HepG2 (cell line): Measurements from ENCODE around the gene DDAH2. TPM values are rescaled to one million over a fixed set of nuclear protein-coding genes. Genes with fewer than 3 reads are reported as not detected.

Source experiments
- ARID2 ChIP-seq: sonication (generic); formaldehyde crosslinking; IDR thresholded peaks from 2 replicates; pipeline ENCODE4 v1.8.1; 2022; ENCODE audit warnings: mild to moderate bottlenecking, missing genetic modification reagents, borderline replicate concordance
- GPN1 ChIP-seq: sonication (generic); formaldehyde crosslinking; IDR thresholded peaks from 2 replicates; pipeline ENCODE4 v1.5.1; 2020; ENCODE audit warnings: missing genetic modification reagents, borderline replicate concordance
- HDAC1 ChIP-seq: sonication (generic); formaldehyde crosslinking; IDR thresholded peaks from 2 replicates; pipeline ENCODE4 v1.5.1; 2020; ENCODE audit warnings: mild to moderate bottlenecking, missing genetic modification reagents
- JUN ChIP-seq: sonication (generic); formaldehyde crosslinking; IDR thresholded peaks from 2 replicates; pipeline ENCODE4 v1.4.0; 2020; ENCODE audit warnings: mild to moderate bottlenecking, missing genetic modification reagents
- KDM5B ChIP-seq: sonication (generic); formaldehyde crosslinking; IDR thresholded peaks from 2 replicates; pipeline ENCODE4 v1.4.0; 2020; ENCODE audit warnings: missing genetic modification reagents, mild to moderate bottlenecking, borderline replicate concordance
- MTA1 ChIP-seq: sonication (generic); formaldehyde crosslinking; IDR thresholded peaks from 2 replicates; pipeline ENCODE4 v1.4.0; 2020; ENCODE audit warnings: missing genetic modification reagents, mild to moderate bottlenecking, borderline replicate concordance
- MYNN ChIP-seq: sonication (generic); formaldehyde crosslinking; IDR thresholded peaks from 2 replicates; pipeline ENCODE4 v1.4.0; 2020; ENCODE audit warnings: mild to moderate bottlenecking, low read depth, missing genetic modification reagents
- NFE2L1 ChIP-seq: sonication (generic); formaldehyde crosslinking; IDR thresholded peaks from 2 replicates; pipeline ENCODE4 v1.4.0; 2020; ENCODE audit warnings: missing genetic modification reagents, mild to moderate bottlenecking, borderline replicate concordance
- PPARG ChIP-seq: conservative IDR thresholded peaks from 2 replicates; pipeline ENCODE4 v1.6.1; 2016; ENCODE audit warnings: missing biosample characterization, missing genetic modification reagents
- SETDB1 ChIP-seq: sonication (generic); formaldehyde crosslinking; IDR thresholded peaks from 2 replicates; pipeline ENCODE4 v1.5.1; 2020; ENCODE audit warnings: missing genetic modification reagents, mild to moderate bottlenecking, borderline replicate concordance
- ZFP41 ChIP-seq: sonication (generic); formaldehyde crosslinking; IDR thresholded peaks from 2 replicates; pipeline ENCODE4 v1.4.0; 2020; ENCODE audit warnings: mild to moderate bottlenecking, missing genetic modification reagents, borderline replicate concordance
- ZNF460 ChIP-seq: sonication (generic); formaldehyde crosslinking; IDR thresholded peaks from 2 replicates; pipeline ENCODE4 v1.5.1; 2020; ENCODE audit warnings: missing genetic modification reagents, mild to moderate bottlenecking, borderline replicate concordance
- ZNF773 ChIP-seq: sonication (generic); formaldehyde crosslinking; IDR thresholded peaks from 2 replicates; pipeline ENCODE4 v1.4.0; 2020; ENCODE audit warnings: missing genetic modification reagents, borderline replicate concordance
- polyA plus RNA-seq, 8 experiments: library from polyadenylated mRNA; depleted of rRNA in 3 of 8; stranded (reverse) in 7 of 8; unstranded in 1 of 8; fragments of >200 nt; fragmentation: Illumina TruSeq in 4 of 8; extraction: Trizol in 4 of 8; gene quantifications; 2 replicates each; pipeline versions ENCODE4 v1.2.1 to v1.2.3, GENCODE V29; 2011 to 2016; ENCODE audit warnings: low read depth in 4 of 8, missing spikeins in 1 of 8, mixed read lengths in 1 of 8; ENCODE audit not compliant: insufficient read depth in 1 of 8
- total RNA-seq, 5 experiments: library from RNA; depleted of rRNA; stranded (reverse); fragments of >200 nt; fragmentation: Illumina TruSeq; extraction: Trizol; gene quantifications; 2 replicates each; pipeline ENCODE4 v1.2.3, GENCODE V29; 2016; ENCODE audit warnings: low read depth in 1 of 5
- TF ChIP-seq, protein P1 (sequence below): sonication (generic); formaldehyde crosslinking; IDR thresholded peaks from 2 replicates; pipeline ENCODE4 v1.4.0; 2020; ENCODE audit warnings: mild to moderate bottlenecking, missing genetic modification reagents
- TF ChIP-seq, protein P2 (sequence below): sonication (generic); formaldehyde crosslinking; IDR thresholded peaks from 2 replicates; pipeline ENCODE4 v1.5.0; 2020; ENCODE audit warnings: mild to moderate bottlenecking, missing genetic modification reagents
- TF ChIP-seq, protein P3 (sequence below): sonication (generic); formaldehyde crosslinking; IDR thresholded peaks from 2 replicates; pipeline ENCODE4 v1.8.0; 2023; ENCODE audit warnings: mild to moderate bottlenecking, missing genetic modification reagents
- TF ChIP-seq, protein P4 (sequence below): IDR thresholded peaks from 2 replicates; pipeline ENCODE4 v1.6.1; 2012; ENCODE audit warnings: inconsistent platforms
- TF ChIP-seq, protein P5 (sequence below), 2 experiments: sonication (generic) in 1 of 2; formaldehyde crosslinking in 1 of 2; IDR thresholded peaks; 2 replicates each; pipeline versions ENCODE4 v1.4.0 to v1.6.1; 2016 to 2020; ENCODE audit warnings: borderline replicate concordance in 1 of 2, low read depth in 1 of 2, mild to moderate bottlenecking in 1 of 2, missing genetic modification reagents in 1 of 2

Gene DDAH2
- total and polyA plus RNA-seq, 2 of the 13 experiments (the other 11 are each of a cell fraction or from before 2014, with no cell fraction given), result 16.4 to 21.1 TPM

DNA sequence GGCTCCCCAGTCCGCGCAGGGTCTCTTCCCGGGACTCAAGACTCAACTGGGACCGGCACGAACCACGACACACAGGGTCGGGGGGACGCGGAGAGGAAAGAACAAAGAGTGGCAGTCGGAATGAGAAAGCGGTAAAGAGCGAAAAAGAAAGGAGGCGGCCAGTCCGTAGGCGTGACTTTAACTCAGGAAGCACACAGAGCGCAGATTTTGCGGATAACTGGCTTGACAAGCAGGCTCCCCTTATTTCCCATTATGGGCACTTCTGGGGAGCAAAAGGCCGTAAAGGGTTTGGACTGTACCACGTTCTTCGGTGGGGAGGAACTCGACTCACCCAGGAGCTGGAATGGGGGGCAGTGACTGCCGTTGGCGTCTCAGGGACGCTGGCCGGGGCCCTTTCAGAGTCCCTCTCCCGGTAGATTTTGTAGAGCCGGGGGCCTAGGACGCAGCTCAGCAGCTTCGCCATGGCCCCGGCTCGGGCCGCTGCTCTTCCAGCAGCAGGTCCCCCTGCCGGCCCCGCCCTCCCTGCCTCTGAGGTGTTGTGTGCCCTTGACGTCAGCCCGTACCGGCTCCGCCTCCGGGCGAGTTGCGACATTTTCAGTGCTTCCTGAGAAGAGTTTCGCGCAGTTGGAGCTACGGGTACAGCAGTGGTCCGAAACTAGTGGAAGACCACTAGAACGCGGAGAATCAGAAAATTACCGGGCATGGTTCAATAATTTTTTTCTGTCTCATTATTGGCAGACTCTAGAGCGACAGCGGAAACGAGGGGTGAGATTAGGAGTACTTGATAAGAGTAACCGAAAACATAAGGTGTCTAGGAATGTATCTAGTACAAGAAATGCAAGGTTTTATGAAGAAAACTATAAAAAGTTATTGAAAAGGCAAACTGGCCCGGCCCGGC, 26.0 kb downstream of the DDAH2 start, which contains the start of gene ABHD16A (continued):
- TF ChIP-seq, protein P1, sequence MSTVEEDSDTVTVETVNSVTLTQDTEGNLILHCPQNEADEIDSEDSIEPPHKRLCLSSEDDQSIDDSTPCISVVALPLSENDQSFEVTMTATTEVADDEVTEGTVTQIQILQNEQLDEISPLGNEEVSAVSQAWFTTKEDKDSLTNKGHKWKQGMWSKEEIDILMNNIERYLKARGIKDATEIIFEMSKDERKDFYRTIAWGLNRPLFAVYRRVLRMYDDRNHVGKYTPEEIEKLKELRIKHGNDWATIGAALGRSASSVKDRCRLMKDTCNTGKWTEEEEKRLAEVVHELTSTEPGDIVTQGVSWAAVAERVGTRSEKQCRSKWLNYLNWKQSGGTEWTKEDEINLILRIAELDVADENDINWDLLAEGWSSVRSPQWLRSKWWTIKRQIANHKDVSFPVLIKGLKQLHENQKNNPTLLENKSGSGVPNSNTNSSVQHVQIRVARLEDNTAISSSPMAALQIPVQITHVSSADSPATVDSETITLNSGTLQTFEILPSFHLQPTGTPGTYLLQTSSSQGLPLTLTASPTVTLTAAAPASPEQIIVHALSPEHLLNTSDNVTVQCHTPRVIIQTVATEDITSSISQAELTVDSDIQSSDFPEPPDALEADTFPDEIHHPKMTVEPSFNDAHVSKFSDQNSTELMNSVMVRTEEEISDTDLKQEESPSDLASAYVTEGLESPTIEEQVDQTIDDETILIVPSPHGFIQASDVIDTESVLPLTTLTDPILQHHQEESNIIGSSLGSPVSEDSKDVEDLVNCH (CRISPR knock-in tag), result no peak
- TF ChIP-seq GPN1 (CRISPR knock-in tag), result no peak
- TF ChIP-seq SETDB1 (CRISPR knock-in tag), result no peak
- TF ChIP-seq, protein P2, sequence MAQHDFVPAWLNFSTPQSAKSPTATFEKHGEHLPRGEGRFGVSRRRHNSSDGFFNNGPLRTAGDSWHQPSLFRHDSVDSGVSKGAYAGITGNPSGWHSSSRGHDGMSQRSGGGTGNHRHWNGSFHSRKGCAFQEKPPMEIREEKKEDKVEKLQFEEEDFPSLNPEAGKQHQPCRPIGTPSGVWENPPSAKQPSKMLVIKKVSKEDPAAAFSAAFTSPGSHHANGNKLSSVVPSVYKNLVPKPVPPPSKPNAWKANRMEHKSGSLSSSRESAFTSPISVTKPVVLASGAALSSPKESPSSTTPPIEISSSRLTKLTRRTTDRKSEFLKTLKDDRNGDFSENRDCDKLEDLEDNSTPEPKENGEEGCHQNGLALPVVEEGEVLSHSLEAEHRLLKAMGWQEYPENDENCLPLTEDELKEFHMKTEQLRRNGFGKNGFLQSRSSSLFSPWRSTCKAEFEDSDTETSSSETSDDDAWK (CRISPR knock-in tag), result no peak
- TF ChIP-seq, protein P3, sequence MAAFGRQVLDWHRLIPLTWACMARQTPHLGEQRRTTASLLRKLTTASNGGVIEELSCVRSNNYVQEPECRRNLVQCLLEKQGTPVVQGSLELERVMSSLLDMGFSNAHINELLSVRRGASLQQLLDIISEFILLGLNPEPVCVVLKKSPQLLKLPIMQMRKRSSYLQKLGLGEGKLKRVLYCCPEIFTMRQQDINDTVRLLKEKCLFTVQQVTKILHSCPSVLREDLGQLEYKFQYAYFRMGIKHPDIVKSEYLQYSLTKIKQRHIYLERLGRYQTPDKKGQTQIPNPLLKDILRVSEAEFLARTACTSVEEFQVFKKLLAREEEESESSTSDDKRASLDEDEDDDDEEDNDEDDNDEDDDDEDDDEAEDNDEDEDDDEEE (CRISPR knock-in tag), result 0 out of 2 replicates have a peak, but pooled peaks have one; percentile 28
- TF ChIP-seq, protein P4, sequence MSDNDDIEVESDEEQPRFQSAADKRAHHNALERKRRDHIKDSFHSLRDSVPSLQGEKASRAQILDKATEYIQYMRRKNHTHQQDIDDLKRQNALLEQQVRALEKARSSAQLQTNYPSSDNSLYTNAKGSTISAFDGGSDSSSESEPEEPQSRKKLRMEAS, result peak; percentile 41
- no peak for TF ChIP-seq NFE2L1 (CRISPR knock-in tag)
- peak; percentile 65; the same call in 1 of the 2 replicates for TF ChIP-seq PPARG
- no peak; the same call in 1 of the 2 replicates for TF ChIP-seq JUN (CRISPR knock-in tag)
- TF ChIP-seq ZNF773 (CRISPR knock-in tag), result no peak
- peak; percentile 67; the same call in 1 of the 2 replicates for TF ChIP-seq MTA1 (CRISPR knock-in tag)
- no peak; the same call in 1 of the 2 replicates for TF ChIP-seq MYNN (CRISPR knock-in tag)
- peak; percentile 85 for TF ChIP-seq KDM5B (CRISPR knock-in tag)
- TF ChIP-seq HDAC1 (CRISPR knock-in tag), result peak; percentile 86
- TF ChIP-seq, protein P5, sequence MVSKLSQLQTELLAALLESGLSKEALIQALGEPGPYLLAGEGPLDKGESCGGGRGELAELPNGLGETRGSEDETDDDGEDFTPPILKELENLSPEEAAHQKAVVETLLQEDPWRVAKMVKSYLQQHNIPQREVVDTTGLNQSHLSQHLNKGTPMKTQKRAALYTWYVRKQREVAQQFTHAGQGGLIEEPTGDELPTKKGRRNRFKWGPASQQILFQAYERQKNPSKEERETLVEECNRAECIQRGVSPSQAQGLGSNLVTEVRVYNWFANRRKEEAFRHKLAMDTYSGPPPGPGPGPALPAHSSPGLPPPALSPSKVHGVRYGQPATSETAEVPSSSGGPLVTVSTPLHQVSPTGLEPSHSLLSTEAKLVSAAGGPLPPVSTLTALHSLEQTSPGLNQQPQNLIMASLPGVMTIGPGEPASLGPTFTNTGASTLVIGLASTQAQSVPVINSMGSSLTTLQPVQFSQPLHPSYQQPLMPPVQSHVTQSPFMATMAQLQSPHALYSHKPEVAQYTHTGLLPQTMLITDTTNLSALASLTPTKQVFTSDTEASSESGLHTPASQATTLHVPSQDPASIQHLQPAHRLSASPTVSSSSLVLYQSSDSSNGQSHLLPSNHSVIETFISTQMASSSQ (IDR thresholded peaks at IDR 0.05; ENCODE audit: low read depth), result no peak; the same call in 1 of the 2 replicates
- TF ChIP-seq, protein P5 (CRISPR knock-in tag; IDR thresholded peaks at IDR 0.05; ENCODE audit: borderline replicate concordance), result peak; percentile 75; the same call in 1 of the 2 replicates
- TF ChIP-seq ZNF460 (CRISPR knock-in tag), result no peak; the same call in 1 of the 2 replicates
- peak; percentile 45; the same call in 1 of the 2 replicates for TF ChIP-seq ARID2 (CRISPR knock-in tag)
- TF ChIP-seq ZFP41 (CRISPR knock-in tag), result no peak
